CD4-positive, alpha-beta T cell treated with Interleukin-21 for 1 hour (primary cell): ENCODE results near the gene ELMO1.

Source experiments
- DNase-seq: peaks from one replicate; pipeline ENCODE4 v3.0.0-alpha.2; 2020

ELMO1 gene

GRCh38 chr7:37297546-37297945 lies 151.1 kb downstream of the ELMO1 start:
- DNase-seq = no peak

GRCh38 chr7:37295401-37295800 lies 153.3 kb downstream of the ELMO1 start:
- no peak for DNase-seq

- DNase-seq = no peak
These were observed 157.9 kb downstream of the ELMO1 start for GRCh38 chr7:37290731-37291130.

- no peak for DNase-seq
These were observed 158.9 kb downstream of the ELMO1 start for GRCh38 chr7:37289781-37290180.

GRCh38 chr7:37289367-37289766 lies 159.3 kb downstream of the ELMO1 start:
- DNase-seq = no peak

- DNase-seq = no peak
These were observed 161.4 kb downstream of the ELMO1 start for GRCh38 chr7:37287131-37287855.

- DNase-seq = no peak
These were observed 162.2 kb downstream of the ELMO1 start for GRCh38 chr7:37286454-37286832.

GRCh38 chr7:37285706-37286453 lies 162.8 kb downstream of the ELMO1 start:
- DNase-seq = peak; percentile 14

GRCh38 chr7:37284805-37285231 lies 163.8 kb downstream of the ELMO1 start:
- DNase-seq = peak; percentile 48

- DNase-seq = no peak
These were observed 164.4 kb downstream of the ELMO1 start for GRCh38 chr7:37284285-37284684.

- no peak for DNase-seq
These were observed 164.9 kb downstream of the ELMO1 start for GRCh38 chr7:37283716-37284115.

GRCh38 chr7:37282927-37283326 lies 165.7 kb downstream of the ELMO1 start:
- DNase-seq = no peak

- DNase-seq = no peak
These were observed 166.6 kb downstream of the ELMO1 start for GRCh38 chr7:37282093-37282444.

GRCh38 chr7:37281368-37282092 lies 167.1 kb downstream of the ELMO1 start:
- DNase-seq = no peak

GRCh38 chr7:37277513-37277912 lies 171.2 kb downstream of the ELMO1 start:
- DNase-seq = no peak

- no peak for DNase-seq
These were observed 173.5 kb downstream of the ELMO1 start for GRCh38 chr7:37275078-37275710.

- no peak for DNase-seq
These were observed 174.8 kb downstream of the ELMO1 start for GRCh38 chr7:37273891-37274290.

GRCh38 chr7:37269711-37270508 lies 178.8 kb downstream of the ELMO1 start:
- DNase-seq = no peak

GRCh38 chr7:37267251-37267650 lies 181.4 kb downstream of the ELMO1 start:
- no peak for DNase-seq

- no peak for DNase-seq
These were observed 182.8 kb downstream of the ELMO1 start for GRCh38 chr7:37265876-37266275.

GRCh38 chr7:37265006-37265405 lies 183.7 kb downstream of the ELMO1 start:
- DNase-seq = no peak

GRCh38 chr7:37262181-37262580 lies 186.5 kb downstream of the ELMO1 start:
- DNase-seq = no peak
